HG03575 (cell line): ENCODE results near the gene CDK10.

ENCODE experiments used
- ATAC-seq: cut with Tn5 transposase; IDR thresholded peaks from one replicate; pipeline ENCODE4 v1.9.1; 2021; ENCODE audit not compliant: unreplicated experiment, insufficient number of reproducible peaks, low FRiP score; ENCODE audit errors: extremely low read depth

CDK10 gene

GRCh38 chr16:89686520-89687091, at the start of gene CDK10:
Gene CDK10 (plus strand): TSS chr16:89686689. CDS start chr16:89686711, 22 bp downstream.
- no peak for ATAC-seq

GRCh38 chr16:89637379-89637778, 49.1 kb upstream of the CDK10 start:
- no peak for ATAC-seq

- ATAC-seq, result no peak
Measured at GRCh38 chr16:89638455-89638854, 48.0 kb upstream of the CDK10 start.

- no peak for ATAC-seq
Measured at GRCh38 chr16:89639385-89639784, 47.1 kb upstream of the CDK10 start.

- no peak for ATAC-seq
Measured at GRCh38 chr16:89641458-89642119, 44.9 kb upstream of the CDK10 start.

GRCh38 chr16:89642574-89642973, 43.9 kb upstream of the CDK10 start:
- ATAC-seq, result no peak

GRCh38 chr16:89643769-89644300, 42.7 kb upstream of the CDK10 start:
- ATAC-seq, result no peak

GRCh38 chr16:89645122-89645521, 41.4 kb upstream of the CDK10 start:
- ATAC-seq, result no peak

GRCh38 chr16:89646270-89646669, 40.2 kb upstream of the CDK10 start:
- no peak for ATAC-seq

GRCh38 chr16:89646906-89647305, 39.6 kb upstream of the CDK10 start:
- ATAC-seq, result no peak

GRCh38 chr16:89651584-89651983, 34.9 kb upstream of the CDK10 start:
- no peak for ATAC-seq

GRCh38 chr16:89653656-89654295, 32.7 kb upstream of the CDK10 start:
- no peak for ATAC-seq

GRCh38 chr16:89655062-89655643, 31.3 kb upstream of the CDK10 start:
- ATAC-seq, result no peak

- ATAC-seq, result no peak
Measured at GRCh38 chr16:89656435-89657121, 29.9 kb upstream of the CDK10 start.

- no peak for ATAC-seq
Measured at GRCh38 chr16:89657442-89658220, 28.9 kb upstream of the CDK10 start, which contains the start of the genes CHMP1A and SPATA33. Gene CHMP1A (minus strand): TSS chr16:89657708. CDS start chr16:89657588, 120 bp downstream. Gene SPATA33 (plus strand): TSS chr16:89657836. CDS start chr16:89657912, 76 bp downstream.

GRCh38 chr16:89658221-89658879, 28.1 kb upstream of the CDK10 start:
- ATAC-seq, result no peak

- ATAC-seq, result no peak
Measured at GRCh38 chr16:89660146-89660545, 26.3 kb upstream of the CDK10 start.

GRCh38 chr16:89661215-89661614, 25.3 kb upstream of the CDK10 start:
- ATAC-seq, result no peak
